Activated T-cell treated with anti-CD3 and anti-CD28 coated beads, Interleukin-2, amount 50 U/mL, for 24 hours (primary cell): ENCODE data around the gene LILRA2.

Source experiments
- DNase-seq: peaks from one replicate; pipeline ENCODE4 v3.0.0-alpha.2; 2020
- H3K27ac Mint-ChIP-seq: 2 replicates; pipeline ENCODE4 v1.8.0; 2020; ENCODE audit warnings: mild to moderate bottlenecking, mixed read lengths
- H3K27me3 Mint-ChIP-seq: 2 replicates; pipeline ENCODE4 v1.8.0; 2020; ENCODE audit warnings: mixed read lengths
- H3K36me3 Mint-ChIP-seq: 2 replicates; pipeline ENCODE4 v1.8.0; 2020; ENCODE audit warnings: low read depth, mixed read lengths
- H3K4me1 Mint-ChIP-seq: 2 replicates; pipeline ENCODE4 v1.8.0; 2020; ENCODE audit warnings: low read depth, mixed read lengths
- H3K4me3 Mint-ChIP-seq: 2 replicates; pipeline ENCODE4 v1.8.0; 2020; ENCODE audit warnings: mild to moderate bottlenecking, moderate library complexity, mixed read lengths
- H3K9me3 Mint-ChIP-seq: 2 replicates; pipeline ENCODE4 v1.8.0; 2020; ENCODE audit warnings: mixed read lengths

Gene LILRA2

DNA sequence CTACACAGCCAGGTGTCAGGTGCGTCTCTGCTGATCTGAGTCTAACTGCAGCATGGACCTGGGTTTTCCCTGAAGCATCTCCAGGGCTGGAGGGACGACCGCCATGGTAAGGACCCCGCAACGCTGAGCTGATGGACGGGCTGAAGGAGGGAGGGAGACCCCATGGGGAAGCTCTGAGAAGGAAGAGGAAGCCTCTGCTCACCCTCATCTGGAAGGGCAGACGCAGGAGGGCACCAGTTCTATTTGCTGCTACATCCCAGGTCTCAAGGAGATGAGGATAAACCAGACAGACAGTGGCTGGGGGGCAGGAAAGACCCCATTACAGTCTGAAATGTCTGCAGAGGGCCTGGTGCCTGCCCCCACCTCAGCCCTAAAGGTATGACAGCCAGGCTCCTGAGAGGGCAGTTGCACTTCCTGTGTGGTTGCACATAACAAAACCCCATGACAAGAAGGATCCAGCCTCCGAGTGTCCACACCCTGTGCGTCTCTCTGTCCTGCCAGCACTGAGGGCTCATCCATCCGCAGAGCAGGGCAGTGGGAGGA, at the start of gene LILRA2:
LILRA2 (plus strand) TSS at position 461 of the 543 bp plus-strand sequence. CDS start 89 bp downstream, outside the sequence.
- no peak for DNase-seq
- no peak within 1 kb of the TSS for H3K27ac Mint-ChIP-seq
- H3K9me3 Mint-ChIP-seq, result no peaks in the 10 kb centered on the region
- peaks cover 60% of the 10 kb centered on the region for H3K27me3 Mint-ChIP-seq
- H3K4me1 Mint-ChIP-seq, result peaks cover 2% of the 10 kb centered on the region
- no peaks in the 10 kb centered on the region for H3K36me3 Mint-ChIP-seq
- no peak within 1 kb of the TSS for H3K4me3 Mint-ChIP-seq

DNA sequence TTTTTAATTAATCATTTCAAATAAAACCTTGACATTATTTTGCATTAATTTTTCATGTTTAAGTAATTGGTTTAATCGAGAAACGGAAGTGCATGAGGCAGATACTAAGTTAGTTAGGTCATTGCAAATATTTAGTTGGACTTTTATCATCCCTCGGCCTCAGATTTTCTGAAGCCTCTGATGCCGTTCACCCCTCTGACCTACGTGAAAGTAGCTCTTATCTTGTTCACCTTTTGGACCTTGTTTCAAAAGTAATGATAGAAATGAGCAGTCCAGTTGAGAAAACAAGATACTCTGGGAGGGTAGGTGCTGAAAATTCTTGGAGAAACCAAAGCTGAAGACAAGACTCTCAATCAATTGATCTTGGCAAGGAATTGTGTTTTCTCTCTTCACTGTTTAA, 48.0 kb upstream of the LILRA2 start:
- no peak for DNase-seq
- Mint-ChIP-seq H3K27ac (no peak overlapping the region), H3K9me3 (peaks cover 5% of the 10 kb centered on the region), H3K4me3 (no peak overlapping the region), H3K4me1 (peaks cover 51% of the 10 kb centered on the region), H3K36me3 (no peaks in the 10 kb centered on the region), H3K27me3 (peaks cover 39% of the 10 kb centered on the region)

DNA sequence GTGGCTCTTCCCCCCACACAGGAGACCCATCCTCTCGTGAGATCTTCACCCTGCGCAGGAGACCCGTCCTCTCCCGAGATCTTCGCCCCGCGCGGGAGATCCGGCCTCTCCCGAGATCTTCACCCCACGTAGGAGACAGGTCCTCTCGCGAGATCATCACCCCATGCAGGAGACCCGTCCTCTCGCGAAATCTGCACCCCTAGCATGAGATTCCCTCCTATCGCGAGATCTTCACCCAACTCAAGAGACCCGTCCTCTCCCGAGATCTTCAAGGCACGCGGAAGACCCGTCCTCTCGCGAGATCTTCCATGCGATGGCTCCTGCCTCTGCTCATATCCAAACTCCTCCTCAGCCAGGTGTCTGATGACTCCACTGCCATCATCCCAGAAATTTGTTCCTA, 46.6 kb upstream of the LILRA2 start:
- H3K36me3 Mint-ChIP-seq, result no peaks in the 10 kb centered on the region
- H3K4me3 Mint-ChIP-seq, result no peak overlapping the region
- H3K4me1 Mint-ChIP-seq, result peaks cover 39% of the 10 kb centered on the region
- H3K9me3 Mint-ChIP-seq, result peaks cover 5% of the 10 kb centered on the region
- no peak overlapping the region for H3K27ac Mint-ChIP-seq
- no peak for DNase-seq
- peaks cover 43% of the 10 kb centered on the region for H3K27me3 Mint-ChIP-seq

DNA sequence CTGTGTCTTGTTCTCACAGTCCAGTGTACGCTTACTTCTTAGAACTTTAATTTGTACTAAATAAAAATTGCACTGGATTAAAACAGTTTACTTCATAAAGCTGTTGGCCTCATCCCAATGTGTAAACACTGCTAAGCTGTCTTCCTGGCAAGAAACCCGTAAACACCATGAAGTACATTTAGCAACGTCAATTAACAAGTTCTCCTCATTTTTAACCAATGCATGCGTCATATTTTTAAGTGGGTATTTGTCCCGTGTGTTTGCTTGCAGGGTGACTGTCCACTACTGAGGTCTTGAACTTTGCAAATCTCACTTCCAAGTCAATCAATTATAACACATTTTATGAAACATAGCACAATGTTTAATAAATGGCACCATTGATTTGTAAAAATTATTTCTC, 42.7 kb upstream of the LILRA2 start:
- no peaks in the 10 kb centered on the region for H3K36me3 Mint-ChIP-seq
- peaks cover 65% of the 10 kb centered on the region for H3K27me3 Mint-ChIP-seq
- H3K4me1 Mint-ChIP-seq, result peaks cover 27% of the 10 kb centered on the region
- no peak for DNase-seq
- no peak overlapping the region for H3K4me3 Mint-ChIP-seq
- H3K9me3 Mint-ChIP-seq, result peaks cover 5% of the 10 kb centered on the region
- no peak overlapping the region for H3K27ac Mint-ChIP-seq

DNA sequence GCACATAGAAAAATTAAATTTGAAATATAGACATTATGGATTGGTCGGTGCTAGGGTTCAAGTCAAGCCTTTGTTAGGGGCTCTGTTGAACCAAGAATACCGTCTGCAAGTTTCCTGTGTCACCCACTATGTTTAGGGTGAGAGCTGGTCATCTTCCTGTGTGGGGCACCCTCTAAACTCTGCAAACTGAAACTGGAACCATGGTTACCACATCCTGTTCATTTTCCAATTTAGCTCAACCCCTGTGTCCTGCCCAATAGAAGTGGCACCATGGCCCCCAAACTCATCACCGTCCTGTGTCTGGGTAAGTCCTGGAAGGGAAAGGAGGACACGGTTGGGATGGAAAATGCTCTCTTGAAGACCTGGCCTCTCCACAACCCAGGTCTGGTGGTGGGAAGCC, 41.1 kb upstream of the LILRA2 start:
- H3K4me3 Mint-ChIP-seq, result peak overlapping the region; percentile 20
- no peaks in the 10 kb centered on the region for H3K36me3 Mint-ChIP-seq
- peaks cover 27% of the 10 kb centered on the region for H3K4me1 Mint-ChIP-seq
- H3K27ac Mint-ChIP-seq, result no peak overlapping the region
- DNase-seq, result no peak
- H3K9me3 Mint-ChIP-seq, result no peaks in the 10 kb centered on the region
- peaks cover 68% of the 10 kb centered on the region for H3K27me3 Mint-ChIP-seq

DNA sequence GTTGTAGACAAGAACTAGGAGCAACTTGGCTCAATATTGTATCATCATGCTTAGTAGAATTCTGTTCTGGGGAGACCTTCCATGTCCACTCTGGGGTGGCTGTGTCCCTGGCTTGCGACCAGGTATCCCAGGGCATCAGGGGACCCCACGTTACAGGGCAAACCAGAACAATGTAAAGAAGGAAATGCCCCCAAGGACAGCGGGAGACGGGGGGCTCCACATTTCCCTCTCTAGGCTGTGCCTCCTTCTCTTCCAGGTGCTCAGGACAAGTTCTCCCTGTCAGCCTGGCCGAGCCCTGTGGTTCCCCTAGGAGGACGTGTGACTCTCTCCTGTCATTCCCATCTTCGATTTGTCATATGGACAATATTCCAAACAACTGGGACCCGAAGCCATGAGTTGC, 40.1 kb upstream of the LILRA2 start:
- peaks cover 21% of the 10 kb centered on the region for H3K4me1 Mint-ChIP-seq
- peaks cover 73% of the 10 kb centered on the region for H3K27me3 Mint-ChIP-seq
- no peak overlapping the region for H3K4me3 Mint-ChIP-seq
- H3K9me3 Mint-ChIP-seq, result no peaks in the 10 kb centered on the region
- H3K36me3 Mint-ChIP-seq, result no peaks in the 10 kb centered on the region
- H3K27ac Mint-ChIP-seq, result no peak overlapping the region
- no peak for DNase-seq

DNA sequence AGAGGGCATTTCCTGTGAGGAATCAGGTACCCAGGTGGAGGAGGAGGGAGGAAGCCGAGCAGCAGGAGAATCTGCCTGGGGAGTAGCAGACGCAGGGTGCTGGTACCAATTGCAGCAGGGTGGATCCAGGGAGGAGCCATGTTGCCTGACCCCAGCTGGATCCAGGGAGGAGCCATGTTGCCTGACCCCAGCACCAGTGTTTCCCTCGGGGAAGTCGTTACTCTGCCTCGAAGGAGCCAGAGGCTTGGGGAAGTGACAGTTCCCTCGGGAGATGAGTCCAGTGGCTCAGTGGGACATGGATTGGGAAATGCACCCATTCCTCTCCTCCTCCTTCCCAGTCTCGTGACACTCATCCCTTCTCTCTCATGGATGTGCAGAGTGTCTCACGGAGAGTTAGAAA, 39.4 kb upstream of the LILRA2 start:
- DNase-seq, result no peak
- no peaks in the 10 kb centered on the region for H3K36me3 Mint-ChIP-seq
- H3K4me1 Mint-ChIP-seq, result peaks cover 17% of the 10 kb centered on the region
- H3K27ac Mint-ChIP-seq, result no peak overlapping the region
- H3K27me3 Mint-ChIP-seq, result peaks cover 67% of the 10 kb centered on the region
- no peak overlapping the region for H3K4me3 Mint-ChIP-seq
- H3K9me3 Mint-ChIP-seq, result no peaks in the 10 kb centered on the region

DNA sequence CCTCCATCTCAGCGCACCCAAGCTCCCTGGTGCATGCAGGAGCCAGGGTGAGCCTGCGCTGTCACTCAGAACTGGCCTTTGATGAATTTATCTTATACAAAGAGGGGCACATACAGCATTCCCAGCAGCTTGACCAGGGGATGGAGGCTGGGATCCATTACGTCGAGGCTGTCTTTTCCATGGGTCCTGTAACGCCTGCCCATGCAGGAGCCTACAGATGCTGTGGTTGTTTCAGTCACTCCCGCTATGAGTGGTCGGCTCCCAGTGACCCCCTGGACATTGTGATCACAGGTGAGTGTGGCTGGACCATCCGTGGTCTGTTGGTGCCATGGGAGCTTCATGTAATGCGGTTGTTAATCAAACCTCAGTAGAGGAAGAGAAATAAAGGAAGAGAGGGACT, 38.0 kb upstream of the LILRA2 start:
- DNase-seq, result no peak
- Mint-ChIP-seq H3K4me1 (peaks cover 14% of the 10 kb centered on the region), H3K27ac (no peak overlapping the region), H3K36me3 (no peaks in the 10 kb centered on the region), H3K27me3 (peaks cover 61% of the 10 kb centered on the region), H3K4me3 (no peak overlapping the region), H3K9me3 (no peaks in the 10 kb centered on the region)

DNA sequence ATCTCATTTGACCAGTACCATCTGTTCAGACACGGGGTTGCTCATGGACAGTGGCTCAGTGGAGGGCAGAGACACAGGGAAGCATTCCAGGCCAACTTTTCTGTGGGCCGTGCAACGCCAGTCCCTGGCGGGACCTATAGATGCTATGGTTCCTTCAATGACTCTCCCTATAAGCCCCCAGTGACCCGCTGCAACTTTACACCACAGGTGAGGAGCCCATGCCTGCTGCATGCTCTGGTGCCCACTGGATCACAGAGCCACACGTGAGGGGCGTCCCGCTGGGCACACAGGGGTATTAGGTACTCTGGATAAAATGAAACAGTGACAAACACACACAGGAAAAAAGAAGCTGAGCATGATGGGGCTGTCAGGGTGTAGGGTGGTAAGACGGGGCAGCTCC, 36.6 kb upstream of the LILRA2 start:
- peaks cover 54% of the 10 kb centered on the region for H3K27me3 Mint-ChIP-seq
- no peaks in the 10 kb centered on the region for H3K36me3 Mint-ChIP-seq
- no peak overlapping the region for H3K27ac Mint-ChIP-seq
- no peak overlapping the region for H3K4me3 Mint-ChIP-seq
- peaks cover 13% of the 10 kb centered on the region for H3K4me1 Mint-ChIP-seq
- no peaks in the 10 kb centered on the region for H3K9me3 Mint-ChIP-seq
- no peak for DNase-seq

DNA sequence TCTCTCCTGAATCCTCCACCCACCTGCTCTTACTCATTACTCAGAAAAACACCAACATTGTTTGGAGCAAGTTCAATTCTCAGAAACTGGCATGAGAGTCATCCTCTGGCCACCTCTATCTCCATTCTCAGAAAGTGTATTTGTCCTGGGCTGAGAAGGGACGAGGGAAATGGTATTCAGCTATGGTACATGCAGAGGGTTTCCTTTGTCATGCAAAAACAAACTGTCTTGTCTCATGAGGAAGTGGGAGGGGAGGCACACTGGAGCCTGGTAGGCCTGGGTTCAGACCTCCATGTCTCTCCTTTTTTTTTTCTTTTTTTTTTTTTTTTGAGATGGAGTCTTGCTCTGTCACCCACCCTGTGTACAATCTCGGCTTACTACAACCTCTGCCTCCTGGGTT, 31.9 kb upstream of the LILRA2 start:
- Mint-ChIP-seq H3K27me3 (peaks cover 30% of the 10 kb centered on the region), H3K36me3 (no peaks in the 10 kb centered on the region), H3K4me1 (peaks cover 2% of the 10 kb centered on the region), H3K4me3 (no peak overlapping the region), H3K27ac (no peak overlapping the region), H3K9me3 (no peaks in the 10 kb centered on the region)
- no peak for DNase-seq

DNA sequence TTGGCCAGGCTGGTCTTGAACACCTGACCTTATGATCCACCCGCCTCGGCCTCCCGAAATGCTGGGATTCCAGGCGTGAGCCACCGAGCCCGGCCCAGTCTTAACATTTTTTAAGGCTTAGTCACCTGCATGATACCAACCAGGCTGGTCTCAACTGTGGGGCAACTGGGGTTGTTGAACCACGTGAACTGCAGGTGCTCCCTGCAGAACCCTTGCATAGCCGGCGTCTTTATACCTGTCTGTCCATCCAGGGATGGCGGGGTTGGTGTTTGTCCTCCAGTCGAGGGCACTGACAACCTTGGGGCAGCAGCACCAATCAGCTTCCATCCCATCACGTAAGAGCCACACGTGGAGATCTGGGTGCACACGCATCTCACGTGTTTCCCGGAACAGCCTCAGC, 24.8 kb upstream of the LILRA2 start:
- peaks cover 9% of the 10 kb centered on the region for H3K4me1 Mint-ChIP-seq
- H3K36me3 Mint-ChIP-seq, result no peaks in the 10 kb centered on the region
- DNase-seq, result no peak
- H3K27ac Mint-ChIP-seq, result no peak overlapping the region
- peaks cover 36% of the 10 kb centered on the region for H3K27me3 Mint-ChIP-seq
- peaks cover 4% of the 10 kb centered on the region for H3K9me3 Mint-ChIP-seq
- H3K4me3 Mint-ChIP-seq, result no peak overlapping the region

DNA sequence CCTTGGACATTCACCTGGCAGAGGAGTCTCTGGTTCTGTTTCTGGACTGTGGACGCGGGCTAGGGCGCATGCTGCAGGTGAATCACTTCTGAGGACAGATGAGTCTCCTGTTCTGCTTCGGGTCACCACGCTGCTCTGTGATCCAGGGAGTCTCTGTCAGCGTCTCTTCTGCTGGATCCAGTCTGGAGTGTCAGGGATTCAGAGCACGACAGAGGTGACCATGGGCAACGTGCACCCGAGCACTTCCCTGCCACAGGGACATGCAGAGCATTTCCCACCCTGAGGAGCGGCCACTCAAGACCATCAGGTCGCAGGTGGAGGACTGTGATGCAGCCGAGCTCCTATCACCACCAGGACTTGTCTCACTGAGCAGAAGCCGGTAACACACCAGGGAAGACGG, 24.4 kb upstream of the LILRA2 start:
- peaks cover 9% of the 10 kb centered on the region for H3K4me1 Mint-ChIP-seq
- peaks cover 38% of the 10 kb centered on the region for H3K27me3 Mint-ChIP-seq
- no peak overlapping the region for H3K27ac Mint-ChIP-seq
- no peak for DNase-seq
- peaks cover 4% of the 10 kb centered on the region for H3K9me3 Mint-ChIP-seq
- no peak overlapping the region for H3K4me3 Mint-ChIP-seq
- no peaks in the 10 kb centered on the region for H3K36me3 Mint-ChIP-seq

DNA sequence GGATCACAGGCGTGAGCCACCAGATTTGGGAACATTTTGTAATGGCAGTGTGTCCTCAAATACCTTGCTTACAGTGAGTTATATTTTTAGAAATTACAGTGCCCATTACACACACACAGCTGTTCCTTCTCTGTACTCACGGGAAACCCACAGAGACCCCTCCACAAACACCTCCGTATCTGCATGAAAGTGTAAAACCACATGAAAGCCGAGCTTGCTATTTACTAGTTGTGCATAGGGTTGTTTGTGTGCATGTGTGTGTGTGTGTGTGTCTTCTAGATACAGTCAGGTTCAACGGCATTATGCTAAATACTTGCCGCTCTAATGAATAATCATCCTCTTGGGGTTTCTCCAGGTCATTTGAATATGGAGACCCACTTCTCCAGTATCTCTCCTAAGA, 22.3 kb upstream of the LILRA2 start:
- Mint-ChIP-seq H3K4me1 (peaks cover 9% of the 10 kb centered on the region), H3K4me3 (no peak overlapping the region), H3K27ac (no peak overlapping the region), H3K27me3 (peaks cover 43% of the 10 kb centered on the region), H3K36me3 (no peaks in the 10 kb centered on the region), H3K9me3 (peaks cover 4% of the 10 kb centered on the region)
- DNase-seq, result no peak

DNA sequence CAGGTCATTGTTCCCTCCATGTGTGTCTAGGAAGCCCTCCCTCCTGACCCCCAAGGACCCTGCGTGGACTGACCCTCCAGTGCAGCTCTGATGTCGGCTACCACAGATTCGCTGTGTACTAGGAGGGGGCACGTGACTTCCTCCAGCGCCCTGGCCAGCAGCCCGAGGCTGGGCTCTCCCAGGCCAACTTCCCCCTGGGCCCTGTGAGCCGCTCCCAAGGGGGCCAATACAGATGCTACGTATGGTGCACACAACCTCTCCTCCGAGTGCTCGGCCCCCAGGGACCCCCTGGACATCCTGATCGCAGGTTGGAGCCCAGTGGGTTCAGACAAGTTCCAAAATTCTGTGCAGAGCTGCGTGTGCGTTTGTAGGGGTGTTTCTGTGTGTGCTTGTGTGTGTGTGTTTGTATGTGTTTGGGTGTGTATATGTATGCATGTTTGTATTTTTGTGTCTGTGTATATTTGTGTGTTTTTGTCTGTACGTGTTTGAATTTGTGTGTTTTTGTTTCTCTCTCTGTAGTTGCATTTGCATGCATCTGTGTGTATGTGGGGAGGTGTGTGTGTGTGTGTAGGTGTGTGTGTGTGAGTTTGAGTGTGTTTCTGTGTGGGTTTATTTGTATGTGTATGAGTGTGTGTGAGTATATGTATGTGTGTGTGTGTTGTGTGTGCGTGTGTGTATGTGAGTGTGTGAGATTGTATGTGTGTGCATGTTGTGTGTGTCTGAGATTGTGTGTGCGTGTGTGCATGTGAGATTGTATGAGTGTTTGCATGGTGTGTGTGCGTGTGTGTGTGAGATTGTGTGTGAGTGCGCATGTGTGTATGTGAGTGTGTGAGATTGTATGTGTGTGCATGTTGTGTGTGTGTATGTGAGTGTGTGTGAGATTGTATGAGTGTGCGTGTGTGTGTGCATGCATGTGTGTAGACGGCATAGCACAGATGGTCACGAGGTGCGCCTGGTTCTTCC, 21.4 kb upstream of the LILRA2 start:
- H3K4me1 Mint-ChIP-seq, result peaks cover 9% of the 10 kb centered on the region
- H3K27me3 Mint-ChIP-seq, result peaks cover 43% of the 10 kb centered on the region
- DNase-seq, result no peak
- no peaks in the 10 kb centered on the region for H3K36me3 Mint-ChIP-seq
- no peak overlapping the region for H3K27ac Mint-ChIP-seq
- no peak overlapping the region for H3K4me3 Mint-ChIP-seq
- H3K9me3 Mint-ChIP-seq, result peaks cover 4% of the 10 kb centered on the region

DNA sequence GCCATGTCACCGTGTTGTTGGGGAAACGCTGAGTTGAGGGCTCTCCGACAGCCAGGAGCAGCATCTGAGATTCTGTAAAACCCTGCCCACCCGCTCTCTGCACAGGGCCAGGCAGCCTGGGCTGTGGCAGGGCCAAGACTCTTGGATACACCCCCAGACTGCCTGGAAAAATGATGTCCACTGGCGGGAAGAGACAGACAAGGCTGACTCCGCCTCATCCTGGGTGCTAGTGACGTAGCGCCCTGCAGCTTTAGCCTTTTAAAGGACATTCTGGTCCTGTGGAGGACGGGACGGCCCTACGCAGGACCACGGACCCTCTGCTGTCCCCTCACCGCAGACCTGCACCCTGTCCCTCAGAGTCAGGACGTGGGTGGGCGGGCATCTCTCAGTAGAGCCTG, 20.7 kb upstream of the LILRA2 start:
- Mint-ChIP-seq H3K9me3 (peaks cover 4% of the 10 kb centered on the region), H3K4me1 (peaks cover 9% of the 10 kb centered on the region), H3K27ac (no peak overlapping the region), H3K27me3 (peaks cover 43% of the 10 kb centered on the region), H3K4me3 (no peak overlapping the region), H3K36me3 (no peaks in the 10 kb centered on the region)
- no peak for DNase-seq
